ENCODE results near the gene CACNA1D.

- no peak for TF ChIP-seq POLR2A (IDR thresholded peaks at IDR 0.05; ENCODE audit: low read depth, low read length)
- TF ChIP-seq TAF1 (IDR thresholded peaks at IDR 0.05; ENCODE audit: borderline replicate concordance, low read depth, low read length) = no peak
Observed at GRCh38 chr3:53593611-53594010, 99.2 kb downstream of the CACNA1D start.

Data from GM12892 (cell line).